ENCODE data around the gene TSPAN15.
"Not testable (repeated sequence)": the region's sequence is repeated elsewhere in the genome, so short reads cannot be mapped to it uniquely, and the experiment has no call there.

Gene TSPAN15

GRCh38 chr10:69449841-69450240 is 1.4 kb upstream of the TSPAN15 start:
- peak in 1 of 2 experiments; percentile 34 for DNase-seq

- not testable (repeated sequence) for DNase-seq
Measured at GRCh38 chr10:69450395-69450794, 870 bp upstream of the TSPAN15 start.

- no peak for DNase-seq
Measured at GRCh38 chr10:69451784-69452251, 553 bp downstream of the TSPAN15 start.

- DNase-seq, result no peak
Measured at GRCh38 chr10:69452676-69453415, 1.6 kb downstream of the TSPAN15 start.

GRCh38 chr10:69453795-69454194 is 2.5 kb downstream of the TSPAN15 start:
- DNase-seq, result no peak

GRCh38 chr10:69455006-69455763 is 3.9 kb downstream of the TSPAN15 start:
- DNase-seq, result no peak

GRCh38 chr10:69456880-69457693 is 5.8 kb downstream of the TSPAN15 start:
- DNase-seq, result no peak

- no peak for DNase-seq
Measured at GRCh38 chr10:69457771-69458237, 6.5 kb downstream of the TSPAN15 start.

- DNase-seq, result no peak
Measured at GRCh38 chr10:69458430-69459100, 7.3 kb downstream of the TSPAN15 start.

GRCh38 chr10:69459101-69459790 is 8.0 kb downstream of the TSPAN15 start:
- DNase-seq, result no peak

- peak in 1 of 2 experiments; percentile 18 for DNase-seq
Measured at GRCh38 chr10:69459893-69460575, 8.8 kb downstream of the TSPAN15 start.

GRCh38 chr10:69460576-69461242 is 9.4 kb downstream of the TSPAN15 start:
- DNase-seq, result no peak

- no peak for DNase-seq
Measured at GRCh38 chr10:69461243-69462025, 10.2 kb downstream of the TSPAN15 start.

GRCh38 chr10:69463886-69464285 is 12.6 kb downstream of the TSPAN15 start:
- DNase-seq, result no peak

- DNase-seq, result no peak
Measured at GRCh38 chr10:69464401-69464800, 13.1 kb downstream of the TSPAN15 start.

GRCh38 chr10:69464801-69465401 is 13.6 kb downstream of the TSPAN15 start:
- no peak for DNase-seq

- DNase-seq, result no peak
Measured at GRCh38 chr10:69465457-69466157, 14.3 kb downstream of the TSPAN15 start.

- DNase-seq, result no peak
Measured at GRCh38 chr10:69466158-69466490, 14.9 kb downstream of the TSPAN15 start.

GRCh38 chr10:69466689-69467088 is 15.4 kb downstream of the TSPAN15 start:
- DNase-seq, result no peak
